ENCODE data around the gene DNMT3L.

Gene DNMT3L

DNA sequence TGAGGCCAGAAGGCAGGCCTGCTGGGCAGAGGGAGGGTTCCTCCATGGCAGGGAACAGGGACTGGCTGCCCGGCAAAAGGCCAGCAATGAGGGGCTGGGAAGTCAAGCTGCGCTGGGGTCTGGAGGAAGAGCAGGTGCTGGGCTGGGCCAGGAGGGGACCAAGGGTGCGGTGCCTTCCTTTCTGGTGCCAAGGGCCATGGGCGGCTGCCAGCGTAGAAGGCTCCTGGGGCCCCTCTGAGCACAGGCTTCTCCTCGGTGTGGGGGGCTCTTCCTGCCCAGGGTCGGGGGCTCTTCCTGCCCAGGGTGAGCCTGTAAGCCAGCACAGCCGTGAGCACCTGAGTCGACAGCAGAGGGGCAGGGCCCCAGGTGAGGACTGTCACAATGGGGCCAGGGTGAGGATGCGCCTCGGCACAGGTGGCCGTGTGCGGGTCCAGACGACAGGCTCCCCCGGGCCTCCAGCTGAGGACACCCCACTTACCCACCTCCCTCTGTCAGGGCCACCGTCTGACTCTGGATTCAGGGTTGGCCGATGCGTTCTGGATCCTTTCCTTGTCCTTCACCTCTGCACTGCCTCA is 10.7 kb upstream of the DNMT3L start:
- TF ChIP-seq, protein P1, sequence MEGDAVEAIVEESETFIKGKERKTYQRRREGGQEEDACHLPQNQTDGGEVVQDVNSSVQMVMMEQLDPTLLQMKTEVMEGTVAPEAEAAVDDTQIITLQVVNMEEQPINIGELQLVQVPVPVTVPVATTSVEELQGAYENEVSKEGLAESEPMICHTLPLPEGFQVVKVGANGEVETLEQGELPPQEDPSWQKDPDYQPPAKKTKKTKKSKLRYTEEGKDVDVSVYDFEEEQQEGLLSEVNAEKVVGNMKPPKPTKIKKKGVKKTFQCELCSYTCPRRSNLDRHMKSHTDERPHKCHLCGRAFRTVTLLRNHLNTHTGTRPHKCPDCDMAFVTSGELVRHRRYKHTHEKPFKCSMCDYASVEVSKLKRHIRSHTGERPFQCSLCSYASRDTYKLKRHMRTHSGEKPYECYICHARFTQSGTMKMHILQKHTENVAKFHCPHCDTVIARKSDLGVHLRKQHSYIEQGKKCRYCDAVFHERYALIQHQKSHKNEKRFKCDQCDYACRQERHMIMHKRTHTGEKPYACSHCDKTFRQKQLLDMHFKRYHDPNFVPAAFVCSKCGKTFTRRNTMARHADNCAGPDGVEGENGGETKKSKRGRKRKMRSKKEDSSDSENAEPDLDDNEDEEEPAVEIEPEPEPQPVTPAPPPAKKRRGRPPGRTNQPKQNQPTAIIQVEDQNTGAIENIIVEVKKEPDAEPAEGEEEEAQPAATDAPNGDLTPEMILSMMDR (IDR thresholded peaks at IDR 0.05; ENCODE audit: low read length) = no peak
- TF ChIP-seq EZH2 (IDR thresholded peaks at IDR 0.05; ENCODE audit: borderline replicate concordance, low read length) = no peak
- no peak overlapping the region for H3K4me2 ChIP-seq (ENCODE audit: low read length)
- no peaks in the 10 kb centered on the region for H3F3A ChIP-seq (ENCODE audit: insufficient read depth, low read length)
- no peak overlapping the region for H3K4me3 ChIP-seq (ENCODE audit: low read depth, low read length, poor library complexity, severe bottlenecking)
- no peaks in the 10 kb centered on the region for H3K9me2 ChIP-seq (ENCODE audit: low read depth, low read length)
- no peaks in the 10 kb centered on the region for H3K4me1 ChIP-seq (ENCODE audit: insufficient read depth, low read length, severe bottlenecking)
- peaks cover 10% of the 10 kb centered on the region; the same call in 1 of the 2 replicates for H3K27me3 ChIP-seq (ENCODE audit: insufficient read depth, low read length)
- H3K9me3 ChIP-seq (ENCODE audit: low read length) = no peaks in the 10 kb centered on the region
- no peaks in the 10 kb centered on the region for H3K79me2 ChIP-seq (ENCODE audit: insufficient read depth, low read length)
- H3K9ac ChIP-seq (ENCODE audit: low read length) = no peak overlapping the region
- no peaks in the 10 kb centered on the region for H3K36me3 ChIP-seq (ENCODE audit: insufficient read depth, low read length)
- no peaks in the 10 kb centered on the region for H4K20me1 ChIP-seq (ENCODE audit: insufficient read depth, low read length)
- H2AFZ ChIP-seq (ENCODE audit: low read length) = no peak overlapping the region
- no peak overlapping the region for H3K27ac ChIP-seq (ENCODE audit: low read depth, low read length, poor library complexity, severe bottlenecking)

DNA sequence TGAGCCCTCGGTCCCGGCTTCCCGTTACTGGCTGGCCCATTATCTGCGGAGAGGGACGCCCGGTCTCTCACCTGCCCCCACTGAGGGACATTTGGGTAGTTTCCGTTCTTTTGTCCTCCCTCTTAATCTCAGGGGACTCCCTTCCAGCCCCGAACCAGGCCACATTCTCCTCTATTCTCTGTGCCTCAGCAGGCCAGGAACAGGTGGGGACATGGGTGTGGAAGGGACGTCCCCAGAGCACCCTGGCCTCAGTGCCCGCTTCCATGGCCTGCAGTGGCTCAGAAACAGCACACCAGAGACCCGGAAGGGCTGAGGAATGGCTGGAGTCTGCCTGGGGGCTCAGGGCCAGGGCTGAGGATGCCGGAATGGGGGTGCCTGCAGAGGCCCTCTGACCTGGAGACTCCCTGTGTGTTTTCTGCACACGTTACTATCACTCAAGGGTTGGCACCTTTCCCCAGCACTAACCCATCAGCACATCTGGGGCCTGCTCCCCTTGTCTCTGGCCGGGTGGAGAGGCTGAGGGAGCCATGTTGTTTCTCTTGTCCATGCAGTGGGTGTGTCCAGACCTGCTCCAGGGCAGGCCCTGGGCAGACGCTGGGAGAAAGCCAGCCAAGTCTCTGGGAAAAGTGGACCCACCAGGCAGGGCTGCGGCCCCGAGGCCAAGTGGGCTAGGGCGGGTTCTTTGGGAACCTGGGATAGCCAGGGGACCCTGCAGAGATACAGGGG is 10.0 kb upstream of the DNMT3L start:
- Histone ChIP-seq H3K9ac (ENCODE audit: low read length) (no peak overlapping the region), H3F3A (ENCODE audit: insufficient read depth, low read length) (no peaks in the 10 kb centered on the region), H3K36me3 (ENCODE audit: insufficient read depth, low read length) (no peaks in the 10 kb centered on the region), H3K27ac (ENCODE audit: low read depth, low read length, poor library complexity, severe bottlenecking) (no peak overlapping the region), H3K27me3 (ENCODE audit: insufficient read depth, low read length) (peaks cover 10% of the 10 kb centered on the region; the same call in 1 of the 2 replicates), H4K20me1 (ENCODE audit: insufficient read depth, low read length) (no peaks in the 10 kb centered on the region), H3K4me1 (ENCODE audit: insufficient read depth, low read length, severe bottlenecking) (no peaks in the 10 kb centered on the region), H2AFZ (ENCODE audit: low read length) (no peak overlapping the region), H3K4me3 (ENCODE audit: low read depth, low read length, poor library complexity, severe bottlenecking) (no peak overlapping the region), H3K79me2 (ENCODE audit: insufficient read depth, low read length) (no peaks in the 10 kb centered on the region), H3K9me2 (ENCODE audit: low read depth, low read length) (no peaks in the 10 kb centered on the region), H3K9me3 (ENCODE audit: low read length) (no peaks in the 10 kb centered on the region), H3K4me2 (ENCODE audit: low read length) (no peak overlapping the region)
- no peak for TF ChIP-seq EZH2 (IDR thresholded peaks at IDR 0.05; ENCODE audit: borderline replicate concordance, low read length)
- TF ChIP-seq, protein P1 (IDR thresholded peaks at IDR 0.05; ENCODE audit: low read length) = no peak

DNA sequence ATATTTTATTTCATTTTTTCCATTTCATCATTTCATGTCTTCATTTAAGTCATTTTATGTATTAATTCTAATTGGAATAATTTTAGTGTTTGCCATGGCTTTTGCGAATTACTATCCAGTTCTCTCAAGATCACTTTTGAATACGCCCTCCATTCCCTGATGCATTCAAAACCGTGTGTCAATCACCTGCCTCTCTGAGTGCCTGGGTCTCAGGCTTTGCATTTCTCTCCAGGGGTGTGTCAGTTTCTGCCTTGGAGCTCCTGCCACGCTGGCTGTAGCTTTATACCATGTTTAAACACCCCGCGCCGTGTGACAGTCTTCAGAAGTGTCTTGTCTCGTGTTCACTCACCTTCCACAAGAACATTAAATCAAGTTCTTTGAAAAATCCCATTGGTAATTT is 7.4 kb upstream of the DNMT3L start:
- TF ChIP-seq, protein P1 (IDR thresholded peaks at IDR 0.05; ENCODE audit: low read length) = no peak
- no peak for TF ChIP-seq EZH2 (IDR thresholded peaks at IDR 0.05; ENCODE audit: borderline replicate concordance, low read length)
- Histone ChIP-seq H3K9me3 (ENCODE audit: low read length) (no peaks in the 10 kb centered on the region), H3K36me3 (ENCODE audit: insufficient read depth, low read length) (no peaks in the 10 kb centered on the region), H3K9ac (ENCODE audit: low read length) (no peak overlapping the region), H3K27me3 (ENCODE audit: insufficient read depth, low read length) (peaks cover 10% of the 10 kb centered on the region; the same call in 1 of the 2 replicates), H3K4me3 (ENCODE audit: low read depth, low read length, poor library complexity, severe bottlenecking) (no peak overlapping the region), H3K4me1 (ENCODE audit: insufficient read depth, low read length, severe bottlenecking) (no peaks in the 10 kb centered on the region), H2AFZ (ENCODE audit: low read length) (no peak overlapping the region), H3K4me2 (ENCODE audit: low read length) (no peak overlapping the region), H3F3A (ENCODE audit: insufficient read depth, low read length) (no peaks in the 10 kb centered on the region), H3K79me2 (ENCODE audit: insufficient read depth, low read length) (no peaks in the 10 kb centered on the region), H3K9me2 (ENCODE audit: low read depth, low read length) (no peaks in the 10 kb centered on the region), H4K20me1 (ENCODE audit: insufficient read depth, low read length) (no peaks in the 10 kb centered on the region), H3K27ac (ENCODE audit: low read depth, low read length, poor library complexity, severe bottlenecking) (no peak overlapping the region)

Measured in OCI-LY1 (cell line).